HUES64 (cell line): ENCODE measurements around the gene BEST2.
"Not testable (repeated sequence)": the region's sequence is repeated elsewhere in the genome, so short reads cannot be mapped to it uniquely, and the experiment has no call there.

Experiments
- H3K27ac ChIP-seq: 2 replicates; pipeline ENCODE4 v1.7.0; 2013; ENCODE audit warnings: low read depth, low read length, inconsistent platforms
- H3K27me3 ChIP-seq: 2 replicates; pipeline ENCODE4 v1.6.1; 2013; ENCODE audit warnings: mild to moderate bottlenecking, low read length; ENCODE audit not compliant: insufficient read depth
- H3K36me3 ChIP-seq: 2 replicates; pipeline ENCODE4 v1.6.1; 2013; ENCODE audit warnings: mild to moderate bottlenecking, low read length; ENCODE audit not compliant: insufficient read depth
- H3K4me1 ChIP-seq: 2 replicates; pipeline ENCODE4 v1.6.1; 2013; ENCODE audit warnings: mild to moderate bottlenecking, low read length, moderate library complexity; ENCODE audit not compliant: insufficient read depth
- H3K4me3 ChIP-seq: 2 replicates; pipeline ENCODE4 v1.5.1; 2013; ENCODE audit warnings: mild to moderate bottlenecking, low read length, moderate library complexity
- H3K9ac ChIP-seq: 2 replicates; pipeline ENCODE4 v1.6.1; 2013; ENCODE audit warnings: mild to moderate bottlenecking, low read depth, low read length
- H3K9me3 ChIP-seq: 2 replicates; pipeline ENCODE4 v1.6.1; 2013; ENCODE audit warnings: low read depth, low read length; ENCODE audit not compliant: insufficient read depth
- WGBS: fragments of 150-250, 120-280 bp; methylation state at CpG from one replicate; pipeline ENCODE4 v1.1.7; 2013; ENCODE audit warnings: missing lambda C conversion rate; 5-methylcytosine and 5-hydroxymethylcytosine counted together

BEST2 gene

GRCh38 chr19:12720296-12720695 is 31.3 kb upstream of the BEST2 start:
- Histone ChIP-seq H3K4me3 (peak overlapping the region; percentile 81), H3K9ac (peak overlapping the region; percentile 94), H3K27ac (no peak overlapping the region), H3K4me1 (peaks cover 5% of the 10 kb centered on the region; the same call in 1 of the 2 replicates), H3K9me3 (no peaks in the 10 kb centered on the region), H3K27me3 (no peaks in the 10 kb centered on the region), H3K36me3 (peaks cover 46% of the 10 kb centered on the region)
- 95% methylated on average over 10 of the region's 10 CpGs for WGBS

GRCh38 chr19:12720851-12721655 is 30.5 kb upstream of the BEST2 start:
- H3K27me3 ChIP-seq, result no peaks in the 10 kb centered on the region
- H3K36me3 ChIP-seq, result peaks cover 39% of the 10 kb centered on the region
- peak overlapping the region; percentile 97 for H3K27ac ChIP-seq
- peak overlapping the region; percentile 94 for H3K9ac ChIP-seq
- WGBS, result 22% methylated on average over 59 of the region's 59 CpGs
- H3K9me3 ChIP-seq, result no peaks in the 10 kb centered on the region
- H3K4me1 ChIP-seq, result peaks cover 5% of the 10 kb centered on the region; the same call in 1 of the 2 replicates
- peak overlapping the region; percentile 81 for H3K4me3 ChIP-seq

DNA sequence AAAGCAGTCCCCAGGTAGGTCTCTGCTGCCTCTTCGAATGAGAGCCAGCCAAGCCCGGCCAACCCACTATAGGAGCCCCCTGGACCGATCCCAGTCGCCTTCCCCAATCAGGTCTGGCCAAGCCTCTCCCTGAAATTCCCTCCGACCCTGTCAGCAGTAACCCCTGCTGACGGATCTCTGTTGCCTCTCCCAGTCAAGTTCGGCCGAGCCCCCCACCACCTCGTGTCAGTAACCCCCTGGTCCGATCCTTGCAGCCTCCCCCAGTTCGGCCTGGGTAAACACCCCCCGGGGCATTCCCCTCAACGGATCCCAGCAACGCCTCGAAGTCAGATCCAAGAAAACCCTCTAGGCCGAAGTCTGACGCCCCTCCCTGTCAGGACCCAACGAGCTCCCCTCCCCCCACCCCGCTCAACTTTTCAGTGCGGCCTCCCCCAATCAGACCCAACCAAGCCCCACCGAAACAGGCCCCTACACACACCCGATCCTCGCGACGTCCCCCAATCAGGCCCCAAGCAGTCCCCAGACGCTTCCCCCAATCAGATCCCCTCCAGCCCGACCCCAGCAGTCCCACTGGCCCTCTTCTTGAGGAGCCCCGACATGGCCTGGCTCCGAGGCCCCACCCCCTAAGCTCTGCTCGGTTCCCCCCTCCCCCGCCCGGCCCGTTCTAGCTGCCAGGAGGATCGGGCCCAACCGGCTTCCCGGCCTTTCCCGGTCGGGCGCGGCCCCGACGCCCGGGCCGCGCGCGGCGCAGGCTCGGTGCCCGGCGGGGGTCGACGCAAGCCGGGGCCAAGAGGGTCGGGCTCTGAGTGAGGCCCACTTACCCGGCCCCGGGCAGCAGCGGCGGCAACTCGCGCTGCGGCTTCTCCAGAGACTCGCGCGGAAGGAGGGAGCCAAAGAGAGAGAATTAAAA is 29.7 kb upstream of the BEST2 start:
- Histone ChIP-seq H3K27ac (peak overlapping the region; percentile 97), H3K4me3 (peak overlapping the region; percentile 81)
- WGBS, result under 1% methylated on average over 64 of the region's 65 CpGs

DNA sequence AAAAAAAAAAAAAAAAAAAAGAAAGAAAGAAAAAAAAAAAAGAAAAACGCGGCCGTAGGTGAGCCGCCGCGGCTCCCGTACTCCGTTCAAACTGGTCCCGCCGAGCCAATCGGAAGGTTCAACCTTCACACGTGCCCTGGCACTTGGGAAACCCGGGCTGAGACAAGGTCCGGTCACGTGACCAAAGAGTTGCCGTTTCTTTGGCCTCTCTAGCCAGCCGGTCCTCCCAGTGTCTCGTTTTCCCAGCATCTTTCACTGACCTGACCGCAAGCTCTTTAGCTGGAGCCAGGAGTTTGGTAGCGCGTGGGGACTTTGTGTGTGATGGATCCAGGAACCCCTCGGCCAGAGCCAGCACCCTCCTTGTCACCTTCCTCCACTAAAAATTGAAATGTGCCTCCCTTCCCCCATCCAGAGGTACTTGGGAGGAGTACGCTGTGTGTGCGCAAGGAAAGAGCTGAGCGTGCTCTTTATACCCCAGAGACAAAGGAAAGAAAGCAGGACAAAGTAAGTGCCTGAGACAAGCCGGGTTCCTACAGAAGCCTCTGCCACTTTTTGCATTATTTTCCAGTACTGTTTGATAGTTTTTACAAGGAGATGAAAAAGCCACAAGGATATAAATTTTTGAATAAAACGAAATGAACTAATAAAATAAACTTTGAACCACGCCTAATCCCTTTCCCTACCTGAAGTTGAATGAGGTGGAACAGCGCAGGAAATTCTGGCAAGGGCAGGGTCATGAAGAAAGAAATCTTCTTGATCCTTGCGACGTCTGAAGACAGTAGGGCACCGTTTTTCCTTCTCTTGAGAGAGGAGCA is 28.8 kb upstream of the BEST2 start:
- Histone ChIP-seq H3K27ac (peak overlapping the region; percentile 97), H3K4me1 (peaks cover 7% of the 10 kb centered on the region), H3K4me3 (peak overlapping the region; percentile 81), H3K36me3 (peaks cover 24% of the 10 kb centered on the region), H3K27me3 (no peaks in the 10 kb centered on the region), H3K9me3 (no peaks in the 10 kb centered on the region), H3K9ac (peak overlapping the region; percentile 94)
- under 1% methylated on average over 26 of the region's 32 CpGs for WGBS

More for the DNA sequence above, 29.7 kb upstream of the BEST2 start:
- H3K36me3 ChIP-seq, result peaks cover 31% of the 10 kb centered on the region
- H3K27me3 ChIP-seq, result no peaks in the 10 kb centered on the region
- H3K4me1 ChIP-seq, result peaks cover 7% of the 10 kb centered on the region
- peak overlapping the region; percentile 94 for H3K9ac ChIP-seq
- no peaks in the 10 kb centered on the region for H3K9me3 ChIP-seq

DNA sequence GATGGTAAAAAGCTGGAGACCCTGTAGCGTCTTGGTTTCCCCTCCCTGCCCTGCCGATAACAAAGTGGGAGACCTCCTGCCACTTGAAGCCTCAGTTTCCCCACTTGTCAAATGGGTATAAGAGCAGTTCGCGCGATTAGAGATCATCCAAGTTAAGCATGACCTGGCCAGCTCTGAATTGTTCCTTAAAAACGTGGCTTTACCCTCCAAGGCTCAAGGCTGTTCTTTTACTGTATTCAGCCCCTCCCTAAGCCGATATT is 28.3 kb upstream of the BEST2 start:
- no peaks in the 10 kb centered on the region for H3K27me3 ChIP-seq
- no peaks in the 10 kb centered on the region for H3K9me3 ChIP-seq
- H3K4me1 ChIP-seq, result peaks cover 7% of the 10 kb centered on the region
- H3K27ac ChIP-seq, result peak overlapping the region; percentile 77
- under 1% methylated on average over 7 of the region's 7 CpGs for WGBS
- H3K4me3 ChIP-seq, result peak overlapping the region; percentile 81
- H3K36me3 ChIP-seq, result peaks cover 19% of the 10 kb centered on the region
- peak overlapping the region; percentile 94 for H3K9ac ChIP-seq

GRCh38 chr19:12723641-12724426 is 27.8 kb upstream of the BEST2 start, which contains the start of gene TNPO2:
TSS of gene TNPO2 (minus strand) at chr19:12723932. CDS start at chr19:12720977, 2,955 bp downstream.
- H3K27me3 ChIP-seq, result no peaks in the 10 kb centered on the region
- no peaks in the 10 kb centered on the region for H3K9me3 ChIP-seq
- peak within 1 kb of the TSS; percentile 94 for H3K9ac ChIP-seq
- peak within 1 kb of the TSS; percentile 77 for H3K27ac ChIP-seq
- H3K4me1 ChIP-seq, result peaks cover 7% of the 10 kb centered on the region
- H3K4me3 ChIP-seq, result peak within 1 kb of the TSS; percentile 81
- 6% methylated on average over 28 of the region's 28 CpGs for whole genome bisulfite sequencing
- peaks cover 15% of the 10 kb centered on the region for H3K36me3 ChIP-seq

- not testable (repeated sequence) for H3K9ac ChIP-seq, H3K4me1 ChIP-seq, H3K9me3 ChIP-seq, H3K27ac ChIP-seq, H3K4me3 ChIP-seq, H3K27me3 ChIP-seq
- WGBS, result 94% methylated on average over 10 of the region's 10 CpGs
- peaks cover 17% of the 10 kb centered on the region for H3K36me3 ChIP-seq
Measured at GRCh38 chr19:12725612-12726011, 26.0 kb upstream of the BEST2 start.

DNA sequence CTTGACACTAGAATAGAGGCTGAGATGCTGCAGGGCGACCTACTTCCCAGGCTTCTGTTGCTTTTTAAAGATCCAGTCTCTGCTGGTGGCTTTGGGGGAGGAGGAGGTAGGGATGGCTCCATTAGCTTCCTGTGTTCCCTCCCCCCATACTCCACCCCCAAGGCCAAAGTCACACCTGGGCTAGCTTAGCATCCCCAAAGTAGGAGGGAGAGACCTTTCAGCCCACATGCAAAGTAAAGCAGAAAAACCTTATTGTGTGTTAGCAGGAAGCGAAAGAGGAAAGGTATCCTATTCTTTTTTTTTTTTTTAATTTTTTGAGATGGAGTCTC is 24.6 kb upstream of the BEST2 start:
- H3K4me1 ChIP-seq, result peaks cover 3% of the 10 kb centered on the region; the same call in 1 of the 2 replicates
- H3K27ac ChIP-seq, result no peak overlapping the region
- H3K36me3 ChIP-seq, result peaks cover 27% of the 10 kb centered on the region
- H3K9me3 ChIP-seq, result no peaks in the 10 kb centered on the region
- 100% methylated on average over 1 of the region's 2 CpGs for WGBS
- H3K4me3 ChIP-seq, result no peak overlapping the region
- no peaks in the 10 kb centered on the region for H3K27me3 ChIP-seq
- H3K9ac ChIP-seq, result no peak overlapping the region

GRCh38 chr19:12727745-12728433 is 23.7 kb upstream of the BEST2 start:
- Histone ChIP-seq H3K4me3 (no peak overlapping the region), H3K9me3 (no peaks in the 10 kb centered on the region), H3K27me3 (no peaks in the 10 kb centered on the region), H3K4me1 (peaks cover 4% of the 10 kb centered on the region), H3K36me3 (peaks cover 30% of the 10 kb centered on the region), H3K27ac (no peak overlapping the region), H3K9ac (no peak overlapping the region)
- 95% methylated on average over 9 of the region's 9 CpGs for WGBS

DNA sequence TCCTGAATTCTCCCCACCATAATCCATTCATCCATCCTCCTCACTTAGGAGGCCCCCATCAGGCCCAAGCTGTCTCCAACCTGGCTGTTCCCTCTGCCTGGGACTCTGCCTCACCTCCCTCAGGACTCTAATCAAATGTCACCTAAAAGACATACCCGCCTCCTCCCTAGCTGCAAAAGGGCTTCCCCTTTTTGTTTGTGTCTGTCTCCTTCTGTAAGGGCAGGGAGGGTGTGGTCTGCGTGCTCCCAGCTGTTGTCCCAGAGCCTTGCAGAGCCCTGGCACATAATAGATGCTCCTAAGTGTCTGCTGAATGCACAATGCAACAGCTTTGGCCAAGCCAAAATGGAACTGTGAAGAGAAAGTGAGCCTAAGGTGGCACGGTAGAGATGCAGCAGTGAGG is 21.5 kb upstream of the BEST2 start:
- WGBS, result 98% methylated on average over 3 of the region's 3 CpGs
- Histone ChIP-seq H3K36me3 (peaks cover 30% of the 10 kb centered on the region), H3K27ac (no peak overlapping the region), H3K27me3 (no peaks in the 10 kb centered on the region), H3K9me3 (no peaks in the 10 kb centered on the region), H3K4me3 (no peak overlapping the region), H3K9ac (no peak overlapping the region), H3K4me1 (peaks cover 8% of the 10 kb centered on the region)
